Non-pigmented ciliary epithelial cell (primary cell): Measurements from ENCODE around the gene VPS35.
"Not testable (repeated sequence)": the region's sequence is repeated elsewhere in the genome, so short reads cannot be mapped to it uniquely, and the experiment has no call there.

Experiments
- DNase-seq: peaks from one replicate; pipeline ENCODE4 v3.0.0-alpha.2; 2010; ENCODE audit warnings: low read depth

VPS35 gene

DNA sequence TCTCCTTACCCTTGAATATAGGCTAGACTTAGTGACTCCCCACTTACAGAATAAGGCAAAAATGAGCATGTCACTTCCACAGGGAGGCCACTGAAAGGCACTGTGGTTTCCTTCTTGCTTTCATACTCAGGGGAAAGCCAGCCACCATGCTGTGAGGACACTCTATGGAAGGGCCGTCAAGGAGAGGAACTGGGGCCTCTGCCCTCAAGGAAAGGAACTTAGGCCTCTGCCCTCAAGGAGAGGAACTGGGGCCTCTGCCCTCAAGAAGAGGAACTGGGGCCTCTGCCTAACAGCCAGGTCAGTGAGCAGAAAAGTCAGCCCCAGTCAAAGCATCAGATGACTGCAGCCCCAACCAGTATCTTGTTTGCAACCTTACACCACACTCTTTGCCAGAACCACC is 30.1 kb downstream of the VPS35 start:
- no peak for DNase-seq

DNA sequence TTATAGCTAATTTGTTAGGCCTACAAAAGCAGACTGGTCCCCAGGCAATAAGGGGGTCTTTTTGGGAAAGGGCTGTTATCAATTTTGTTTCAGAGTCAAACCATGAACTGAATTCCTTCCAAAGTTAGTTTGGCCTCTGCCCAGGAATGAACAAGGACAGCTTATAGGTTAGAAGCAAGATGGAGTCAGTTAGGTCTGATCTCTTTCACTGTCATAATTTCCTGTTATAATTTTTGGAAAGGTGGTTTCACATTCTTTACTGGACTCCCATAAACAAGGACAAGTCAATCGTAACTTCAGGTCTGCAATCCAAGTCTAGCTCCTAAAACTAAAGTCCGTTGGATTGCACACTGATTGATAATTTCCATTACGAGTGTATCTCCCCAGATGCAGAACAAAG is 37.7 kb downstream of the VPS35 start:
- no peak for DNase-seq

GRCh38 chr16:46650254-46650623 is 38.7 kb downstream of the VPS35 start:
- DNase-seq, result no peak

- DNase-seq, result no peak
Observed at GRCh38 chr16:46649588-46650253, 39.3 kb downstream of the VPS35 start.

DNA sequence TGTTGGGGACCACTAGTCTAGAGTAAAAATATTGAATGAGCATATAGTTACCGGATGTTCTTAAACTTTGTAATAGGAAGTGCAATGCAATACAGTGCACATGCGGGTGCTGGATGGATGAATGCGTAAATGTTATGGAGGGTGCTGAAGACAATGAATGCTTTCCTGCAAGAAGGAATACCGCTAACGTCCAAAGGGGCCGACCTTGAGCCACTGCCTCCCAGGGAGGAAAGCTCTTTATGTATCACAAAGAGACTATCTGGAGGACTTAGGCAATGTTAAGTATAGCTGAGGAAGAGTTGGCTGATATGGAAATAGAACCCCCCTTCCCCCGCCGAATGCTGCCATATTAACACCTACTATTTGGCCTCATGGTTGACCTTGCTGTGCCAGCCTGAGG is 40.3 kb downstream of the VPS35 start:
- DNase-seq, result no peak

GRCh38 chr16:46638947-46639925 is 49.7 kb downstream of the VPS35 start:
- DNase-seq, result no peak

- no peak for DNase-seq
Observed at GRCh38 chr16:46632778-46633733, 55.9 kb downstream of the VPS35 start.

DNA sequence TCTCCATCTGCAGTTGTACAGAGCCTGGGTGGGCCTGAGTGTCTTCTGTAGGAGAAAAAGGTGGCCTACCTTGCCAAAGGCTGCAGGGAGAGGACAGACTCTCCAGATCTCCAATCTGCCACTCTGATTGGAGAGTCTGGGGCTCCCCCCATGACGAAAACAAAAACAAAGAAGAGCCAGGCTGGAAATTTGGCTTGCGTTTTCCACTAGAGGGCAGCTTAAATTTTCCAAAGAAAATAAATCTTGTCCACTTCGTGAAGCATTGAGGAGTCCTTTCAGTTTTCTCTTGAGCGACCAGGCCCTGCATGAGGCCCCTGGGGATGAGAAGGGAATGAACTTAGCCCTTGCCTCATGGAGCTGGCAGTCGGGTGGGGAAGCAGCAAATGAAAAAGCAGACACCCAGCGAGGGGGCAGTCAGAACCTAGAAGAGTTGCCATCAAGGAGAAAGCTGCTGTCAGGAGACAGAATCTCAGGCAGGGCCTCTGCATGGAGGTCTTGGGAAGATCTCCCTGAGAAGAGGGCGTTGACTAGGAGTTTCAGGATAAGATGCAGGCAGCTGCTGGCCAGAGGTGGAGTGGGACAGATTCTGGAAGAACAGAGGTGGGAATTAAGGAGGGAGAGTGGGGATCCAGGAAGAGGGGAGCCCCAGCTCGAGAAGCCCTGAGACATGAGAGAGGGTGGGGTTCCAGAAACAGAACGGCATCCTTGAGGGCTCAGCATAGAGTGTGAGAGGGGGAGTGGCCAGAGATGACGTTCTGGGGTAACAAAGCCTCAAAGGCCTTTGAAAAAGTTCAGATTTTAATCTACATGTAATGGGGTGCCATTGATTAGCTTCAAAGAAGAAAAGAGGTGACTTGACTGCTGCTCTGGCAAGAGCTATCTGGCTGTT is 59.4 kb downstream of the VPS35 start:
- no peak for DNase-seq

- DNase-seq, result no peak
Observed at GRCh38 chr16:46627746-46628145, 61.2 kb downstream of the VPS35 start.

GRCh38 chr16:46626681-46627080 is 62.3 kb downstream of the VPS35 start:
- DNase-seq, result not testable (repeated sequence)

GRCh38 chr16:46624862-46625261 is 64.1 kb downstream of the VPS35 start:
- not testable (repeated sequence) for DNase-seq

DNA sequence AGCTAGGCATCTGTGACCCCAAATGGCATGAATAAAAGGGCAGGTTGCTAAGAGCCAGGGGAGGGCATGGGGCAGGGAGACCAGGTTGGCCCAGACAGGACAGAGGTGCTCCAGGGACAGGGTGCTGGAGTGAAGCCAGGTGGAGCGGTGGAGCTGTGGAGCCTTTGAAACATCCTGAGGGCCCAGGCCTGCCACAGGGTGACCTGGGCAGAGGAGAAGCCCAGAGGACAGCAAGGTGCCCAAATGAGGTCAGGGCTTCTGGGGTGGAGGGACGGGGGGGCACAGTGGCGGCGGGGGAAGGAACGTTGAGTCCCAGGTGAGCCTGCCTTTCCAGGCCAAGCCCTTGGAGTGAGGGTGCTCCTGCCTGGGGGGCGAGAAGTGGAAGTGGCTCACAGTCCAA is 65.3 kb downstream of the VPS35 start:
- not testable (repeated sequence) for DNase-seq

DNA sequence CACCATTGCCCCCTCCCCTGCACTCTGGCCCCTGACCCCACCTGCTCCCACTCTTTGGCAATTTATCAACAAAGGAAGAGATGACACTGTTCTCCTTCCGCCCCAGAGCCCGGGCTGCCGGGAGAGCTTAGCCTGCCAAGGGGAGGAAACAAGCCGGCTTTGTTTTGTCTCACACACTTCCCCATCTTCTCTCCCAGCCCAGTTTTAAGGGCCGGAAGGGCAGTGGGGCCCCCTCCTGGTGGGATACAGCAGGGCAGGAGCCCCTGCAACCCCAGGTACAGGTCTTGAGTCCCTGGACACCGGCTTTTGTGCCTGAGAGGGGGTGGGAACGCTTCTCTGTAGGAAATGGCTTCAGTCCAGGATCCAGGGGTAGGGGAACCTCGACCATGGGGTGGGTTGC is 65.7 kb downstream of the VPS35 start:
- DNase-seq, result not testable (repeated sequence)

DNA sequence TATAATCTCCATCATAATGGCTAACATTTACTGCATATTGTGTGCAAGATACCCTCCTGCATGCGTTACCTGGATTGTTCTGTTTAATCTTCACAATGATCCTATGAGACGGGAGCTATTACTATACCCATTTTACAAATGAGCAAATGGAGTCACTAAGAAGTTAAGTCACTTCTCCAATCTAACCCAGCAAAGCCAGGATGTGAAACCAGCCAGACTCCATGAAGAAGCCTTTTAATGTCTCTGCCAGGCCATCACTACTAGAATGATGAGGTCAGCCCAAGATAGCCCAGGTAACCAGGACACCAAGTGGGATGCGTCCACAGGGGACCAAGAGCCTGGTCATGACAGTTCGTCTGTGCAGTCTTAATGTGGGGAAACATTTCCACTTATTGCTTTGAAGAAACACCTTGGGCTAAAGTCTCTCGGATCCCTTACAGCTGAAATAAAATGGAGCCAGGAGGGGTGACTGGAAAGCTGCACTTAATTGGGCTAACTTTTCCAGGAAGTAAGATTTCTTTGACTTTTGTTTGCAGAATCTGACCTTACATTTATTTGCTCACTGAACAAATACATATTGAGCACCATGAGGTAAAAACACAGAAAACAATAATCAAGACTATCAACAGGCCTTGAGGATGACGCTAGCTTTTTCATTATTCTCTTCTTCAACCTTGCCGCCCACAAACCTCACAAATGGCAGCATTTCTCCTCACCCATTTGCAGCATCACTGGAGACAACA is 66.9 kb downstream of the VPS35 start:
- DNase-seq, result no peak

DNA sequence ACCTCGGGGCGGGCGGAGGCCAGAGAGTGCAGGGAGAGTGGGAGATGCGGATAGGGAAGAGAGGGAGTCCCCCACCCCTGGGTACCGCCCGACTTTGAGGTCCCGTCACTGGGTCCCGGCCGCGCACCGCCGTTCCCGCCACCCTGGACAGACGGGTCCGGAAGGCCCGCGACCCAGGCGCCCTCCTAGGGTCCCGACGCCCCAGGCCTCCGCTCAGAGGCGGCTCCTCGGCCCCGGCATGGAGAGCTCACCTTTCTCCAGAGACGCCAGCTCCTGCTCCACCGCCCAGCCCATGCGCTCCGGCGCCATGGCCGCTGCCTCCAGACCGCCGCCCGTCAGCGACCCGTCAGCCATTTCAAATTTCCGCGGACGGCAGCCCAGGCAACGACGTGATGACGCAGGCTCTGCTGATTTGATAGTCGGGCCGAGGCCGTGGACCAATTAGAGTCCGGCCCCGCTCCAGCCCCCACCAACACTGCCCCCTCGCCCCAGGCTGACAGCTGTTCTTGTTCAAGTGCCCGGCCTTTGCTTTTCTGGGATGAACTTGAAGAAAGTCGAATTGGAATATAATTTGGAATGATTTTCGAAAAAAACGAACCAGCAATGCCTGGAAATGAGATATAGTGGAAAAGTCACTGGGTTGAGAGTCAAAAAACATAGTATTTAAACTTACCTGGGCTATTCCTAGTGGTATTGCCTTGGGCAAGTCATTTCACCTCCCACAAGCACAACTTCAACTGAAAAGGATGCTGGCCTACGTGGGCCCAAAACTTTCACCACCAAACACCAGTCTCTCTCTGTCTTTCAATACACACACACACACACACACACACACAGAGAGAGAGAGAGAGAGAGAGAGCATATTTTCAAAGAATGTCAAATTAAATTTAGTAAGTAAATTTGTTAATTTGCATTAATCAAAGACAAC is 67.7 kb downstream of the VPS35 start, which contains the start of gene SHCBP1:
SHCBP1 (minus strand) TSS at position 374 of the 928 bp plus-strand sequence; CDS start at position 354, 20 bp downstream.
- no peak for DNase-seq

GRCh38 chr16:46620266-46621005 is 68.5 kb downstream of the VPS35 start:
- DNase-seq, result no peak

GRCh38 chr16:46618516-46618915 is 70.5 kb downstream of the VPS35 start:
- no peak for DNase-seq

GRCh38 chr16:46614006-46614405 is 75.0 kb downstream of the VPS35 start:
- DNase-seq, result no peak
